Measurements from ENCODE around the gene BRINP1.

Gene BRINP1

DNA sequence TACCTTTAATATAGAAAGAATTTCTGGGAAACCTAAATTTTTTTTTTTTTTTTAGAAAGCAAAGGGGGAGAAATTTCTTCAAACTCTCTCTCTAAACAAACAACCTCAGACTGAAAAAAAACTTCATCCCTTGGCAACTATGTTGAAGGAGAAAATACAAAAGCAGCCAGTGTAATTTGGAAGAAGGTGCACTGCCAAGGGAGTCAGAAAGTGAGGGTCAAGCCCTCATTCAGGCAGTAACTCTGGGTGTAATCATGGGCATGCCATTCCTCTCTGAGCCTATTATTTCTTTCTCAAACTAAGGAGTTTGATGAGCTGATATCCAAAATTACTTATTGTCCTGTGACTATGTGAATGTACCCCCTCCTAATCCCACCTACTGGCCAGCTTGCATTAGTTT lies 203.1 kb downstream of the BRINP1 start:
- DNase-seq (ENCODE audit: low read depth, low spot score), result no peak
- ChIA-PET POLR2A (no interaction called here), CTCF (no interaction called here)
- TF ChIP-seq, protein P1, sequence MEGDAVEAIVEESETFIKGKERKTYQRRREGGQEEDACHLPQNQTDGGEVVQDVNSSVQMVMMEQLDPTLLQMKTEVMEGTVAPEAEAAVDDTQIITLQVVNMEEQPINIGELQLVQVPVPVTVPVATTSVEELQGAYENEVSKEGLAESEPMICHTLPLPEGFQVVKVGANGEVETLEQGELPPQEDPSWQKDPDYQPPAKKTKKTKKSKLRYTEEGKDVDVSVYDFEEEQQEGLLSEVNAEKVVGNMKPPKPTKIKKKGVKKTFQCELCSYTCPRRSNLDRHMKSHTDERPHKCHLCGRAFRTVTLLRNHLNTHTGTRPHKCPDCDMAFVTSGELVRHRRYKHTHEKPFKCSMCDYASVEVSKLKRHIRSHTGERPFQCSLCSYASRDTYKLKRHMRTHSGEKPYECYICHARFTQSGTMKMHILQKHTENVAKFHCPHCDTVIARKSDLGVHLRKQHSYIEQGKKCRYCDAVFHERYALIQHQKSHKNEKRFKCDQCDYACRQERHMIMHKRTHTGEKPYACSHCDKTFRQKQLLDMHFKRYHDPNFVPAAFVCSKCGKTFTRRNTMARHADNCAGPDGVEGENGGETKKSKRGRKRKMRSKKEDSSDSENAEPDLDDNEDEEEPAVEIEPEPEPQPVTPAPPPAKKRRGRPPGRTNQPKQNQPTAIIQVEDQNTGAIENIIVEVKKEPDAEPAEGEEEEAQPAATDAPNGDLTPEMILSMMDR (IDR thresholded peaks at IDR 0.05; ENCODE audit: insufficient read depth, low read length, missing control alignments), result no peak
- no peak overlapping the region for H3K4me3 ChIP-seq (ENCODE audit: low read depth, low read length)

DNA sequence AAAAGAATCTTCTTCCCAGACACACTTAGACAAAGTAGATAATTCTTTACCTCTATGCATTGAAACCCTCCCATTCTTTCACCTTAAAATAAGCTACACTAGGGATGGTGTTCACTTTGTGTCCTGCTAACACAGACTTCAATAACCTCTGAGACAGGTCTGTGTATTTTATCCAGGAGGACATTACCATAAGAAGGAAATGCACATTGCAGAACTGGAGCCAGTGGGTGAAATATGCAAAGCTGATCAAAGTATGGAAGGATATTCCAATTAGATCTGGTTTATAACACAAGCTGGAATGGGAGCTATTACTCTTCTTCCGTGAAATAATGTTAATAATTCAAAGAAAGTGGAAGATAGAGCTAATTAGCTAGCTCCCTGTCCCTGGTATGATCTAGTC lies 204.1 kb downstream of the BRINP1 start:
- POLR2A ChIA-PET, result no interaction called here
- no peak overlapping the region for H3K4me3 ChIP-seq (ENCODE audit: low read depth, low read length)
- CTCF ChIA-PET, result no interaction called here
- TF ChIP-seq, protein P1 (IDR thresholded peaks at IDR 0.05; ENCODE audit: insufficient read depth, low read length, missing control alignments), result no peak
- DNase-seq (ENCODE audit: low read depth, low spot score), result no peak

DNA sequence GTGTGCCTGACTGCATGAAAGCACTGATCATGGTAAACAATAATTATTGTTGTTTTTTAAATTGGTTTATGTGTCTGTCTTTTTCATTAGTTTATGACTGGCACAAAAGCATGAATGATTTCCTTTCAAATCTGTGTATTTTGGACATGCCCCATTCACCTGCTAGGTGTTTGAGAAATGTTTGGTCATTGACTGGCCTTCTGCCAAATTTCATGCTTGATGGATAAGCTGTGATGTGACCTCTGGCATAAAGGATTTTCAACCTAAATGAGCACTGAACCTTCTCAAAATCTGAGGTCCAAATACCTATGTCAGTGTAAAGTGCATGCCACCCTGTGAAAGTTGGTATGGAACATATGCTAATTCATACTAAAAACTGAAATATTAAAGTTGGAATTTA lies 204.5 kb downstream of the BRINP1 start:
- no peak overlapping the region for H3K4me3 ChIP-seq (ENCODE audit: low read depth, low read length)
- no peak for DNase-seq (ENCODE audit: low read depth, low spot score)
- CTCF ChIA-PET, result no interaction called here
- TF ChIP-seq, protein P1 (IDR thresholded peaks at IDR 0.05; ENCODE audit: insufficient read depth, low read length, missing control alignments), result no peak
- POLR2A ChIA-PET, result no interaction called here

DNA sequence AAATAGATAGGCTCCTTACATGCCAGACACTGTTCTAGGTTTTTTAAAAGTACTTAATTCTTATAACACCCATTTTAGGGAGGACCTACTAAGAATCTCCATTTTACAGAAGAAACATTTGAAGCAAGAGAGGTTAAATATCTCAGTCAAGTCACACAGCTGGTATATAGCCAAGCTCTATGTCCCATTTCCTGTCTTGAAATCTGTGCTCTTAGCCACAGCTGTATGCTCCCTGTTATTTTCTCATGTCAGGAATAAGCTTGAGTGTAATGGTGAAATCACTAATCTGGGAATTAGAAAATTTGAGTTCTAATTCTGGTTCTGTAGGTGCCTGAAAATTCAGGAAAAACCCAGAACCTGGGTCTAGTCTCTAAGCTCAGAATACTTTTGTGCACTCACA lies 208.7 kb downstream of the BRINP1 start:
- ChIA-PET POLR2A (no interaction called here), CTCF (no interaction called here)
- DNase-seq (ENCODE audit: low read depth, low spot score), result no peak
- TF ChIP-seq, protein P1 (IDR thresholded peaks at IDR 0.05; ENCODE audit: insufficient read depth, low read length, missing control alignments), result no peak
- H3K4me3 ChIP-seq (ENCODE audit: low read depth, low read length), result no peak overlapping the region

DNA sequence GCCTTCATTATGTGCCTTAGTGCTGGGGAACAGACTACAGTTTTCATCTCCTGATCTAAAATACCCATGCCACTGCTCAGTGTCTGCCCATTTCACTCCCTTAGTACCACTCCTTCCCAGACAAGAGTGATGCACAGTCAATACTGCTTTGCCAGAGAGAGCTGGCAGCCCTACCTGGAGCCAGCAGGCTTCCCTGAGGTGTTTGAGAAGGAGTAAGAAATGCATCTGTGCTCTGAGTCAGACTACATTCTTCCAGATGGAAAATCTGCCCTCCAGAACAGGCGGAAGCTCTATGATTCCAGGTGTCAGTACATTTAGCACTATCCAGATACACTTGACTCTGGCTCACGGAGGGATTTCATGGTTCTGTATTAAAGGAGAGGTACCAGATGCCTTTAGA lies 209.8 kb downstream of the BRINP1 start:
- no peak for DNase-seq (ENCODE audit: low read depth, low spot score)
- TF ChIP-seq, protein P1 (IDR thresholded peaks at IDR 0.05; ENCODE audit: insufficient read depth, low read length, missing control alignments), result no peak
- CTCF ChIA-PET, result no interaction called here
- POLR2A ChIA-PET, result no interaction called here
- no peak overlapping the region for H3K4me3 ChIP-seq (ENCODE audit: low read depth, low read length)

DNA sequence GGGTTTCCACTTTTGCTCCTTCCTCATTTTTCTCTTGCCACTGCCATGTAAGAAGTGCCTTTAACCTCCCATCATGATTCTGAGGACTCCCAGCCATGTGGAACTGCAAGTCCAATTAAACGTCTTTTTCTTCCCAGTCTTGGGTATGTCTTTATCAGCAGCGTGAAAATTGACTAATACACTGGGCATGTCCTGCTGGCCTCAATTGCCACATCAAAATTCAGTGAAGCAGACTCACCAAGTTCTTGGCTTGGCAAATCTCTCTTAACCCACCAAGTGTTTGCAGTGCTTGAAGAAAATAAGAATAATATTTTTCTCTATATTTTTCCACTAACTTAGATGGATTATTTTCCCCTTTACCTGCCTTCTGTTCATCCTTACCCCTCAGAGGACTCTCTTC lies 212.0 kb downstream of the BRINP1 start:
- no peak overlapping the region for H3K4me3 ChIP-seq (ENCODE audit: low read depth, low read length)
- POLR2A ChIA-PET, result no interaction called here

More for the DNA sequence above, 212.0 kb downstream of the BRINP1 start:
- no peak for DNase-seq (ENCODE audit: low read depth, low spot score)
- CTCF ChIA-PET, result no interaction called here
- TF ChIP-seq, protein P1 (IDR thresholded peaks at IDR 0.05; ENCODE audit: insufficient read depth, low read length, missing control alignments), result no peak
